Loucy (cell line): ENCODE measurements around the gene MAP1A.

ENCODE experiments used
- H2AFZ ChIP-seq: fragments of 200-600 bp; sonication (generic); 2 replicates; pipeline ENCODE4 v1.6.0; 2016; ENCODE audit warnings: antibody characterized with exemption, mild to moderate bottlenecking, low read length, moderate library complexity
- H3F3A ChIP-seq: fragments of 200-600 bp; 2 replicates; pipeline ENCODE4 v1.6.0; 2016; ENCODE audit warnings: antibody characterized with exemption, low read depth, mild to moderate bottlenecking
- H3K27me3 ChIP-seq: fragments of 200-600 bp; sonication (generic); 2 replicates; pipeline ENCODE4 v1.6.1; 2014; ENCODE audit warnings: low read length, mild to moderate bottlenecking; ENCODE audit not compliant: insufficient read depth, poor library complexity, severe bottlenecking
- H3K36me3 ChIP-seq: fragments of 200-600 bp; sonication (generic); 2 replicates; pipeline ENCODE4 v1.6.1; 2016; ENCODE audit warnings: low read length; ENCODE audit not compliant: insufficient read depth
- H3K4me1 ChIP-seq: fragments of 200-600 bp; sonication (generic); 2 replicates; pipeline ENCODE4 v1.5.1; 2014; ENCODE audit warnings: low read length, mild to moderate bottlenecking; ENCODE audit not compliant: insufficient read depth, poor library complexity, severe bottlenecking
- H3K4me2 ChIP-seq: fragments of 200-600 bp; sonication (generic); 2 replicates; pipeline ENCODE4 v1.6.0; 2014; ENCODE audit warnings: antibody characterized with exemption, low read length, low read depth, mild to moderate bottlenecking; ENCODE audit not compliant: poor library complexity, severe bottlenecking
- H3K4me3 ChIP-seq: fragments of 200-600 bp; sonication (generic); 2 replicates; pipeline ENCODE4 v1.5.1; 2014; ENCODE audit warnings: low read length, mild to moderate bottlenecking, mixed read lengths; ENCODE audit not compliant: poor library complexity, severe bottlenecking
- H3K79me2 ChIP-seq: fragments of 200-600 bp; sonication (generic); 2 replicates; pipeline ENCODE4 v1.6.1; 2014; ENCODE audit warnings: low read length; ENCODE audit not compliant: insufficient read depth
- H3K9ac ChIP-seq: fragments of 200-600 bp; sonication (generic); 2 replicates; pipeline ENCODE4 v1.6.0; 2014; ENCODE audit warnings: mild to moderate bottlenecking, low read depth, low read length, moderate library complexity; ENCODE audit not compliant: poor library complexity, severe bottlenecking
- H3K9me2 ChIP-seq: fragments of 200-600 bp; sonication (generic); replicated peaks from 2 replicates; pipeline ENCODE4 v1.6.1; 2016; ENCODE audit warnings: low read depth, low read length, mixed read lengths
- H3K9me3 ChIP-seq: fragments of 200-600 bp; sonication (generic); 2 replicates; pipeline ENCODE4 v1.6.1; 2014; ENCODE audit warnings: mild to moderate bottlenecking, antibody characterized with exemption, low read length, low read depth; ENCODE audit not compliant: insufficient read depth
- H4K20me1 ChIP-seq: fragments of 200-600 bp; sonication (generic); 2 replicates; pipeline ENCODE4 v1.6.0; 2014; ENCODE audit warnings: antibody characterized with exemption, low read length, mild to moderate bottlenecking; ENCODE audit not compliant: insufficient read depth, poor library complexity, severe bottlenecking
- CTCF ChIP-seq: fragments of 200-600 bp; sonication (generic); conservative IDR thresholded peaks from 2 replicates; pipeline ENCODE4 v1.5.1; 2014; ENCODE audit warnings: mild to moderate bottlenecking, antibody characterized with exemption, low read length
- EZH2phosphoT487 ChIP-seq: fragments of 200-600 bp; IDR thresholded peaks from 2 replicates; pipeline ENCODE4 v1.6.1; 2018; ENCODE audit warnings: antibody characterized with exemption, mild to moderate bottlenecking, moderate library complexity, borderline replicate concordance

MAP1A gene

GRCh38 chr15:43510200-43511011 is 7.0 kb upstream of the MAP1A start:
- no peaks in the 10 kb centered on the region for H3K27me3 ChIP-seq
- peak overlapping the region; percentile 86 for H3K9ac ChIP-seq
- no peak for TF ChIP-seq EZH2phosphoT487
- peak; percentile 30 for TF ChIP-seq CTCF
- peaks cover 16% of the 10 kb centered on the region for H3K79me2 ChIP-seq
- H3K36me3 ChIP-seq: no peaks in the 10 kb centered on the region
- H3K9me2 ChIP-seq: no peaks in the 10 kb centered on the region
- H2AFZ ChIP-seq: peak overlapping the region; percentile 97
- H3K4me2 ChIP-seq: peak overlapping the region; percentile 90
- peaks cover 40% of the 10 kb centered on the region for H3K4me1 ChIP-seq
- H3F3A ChIP-seq: no peaks in the 10 kb centered on the region
- no peaks in the 10 kb centered on the region for H4K20me1 ChIP-seq
- peak overlapping the region; percentile 93 for H3K4me3 ChIP-seq
- H3K9me3 ChIP-seq: no peaks in the 10 kb centered on the region

- peak overlapping the region; percentile 72 for H3K4me3 ChIP-seq
- no peaks in the 10 kb centered on the region for H3F3A ChIP-seq
- peaks cover 48% of the 10 kb centered on the region for H3K4me1 ChIP-seq
- no peaks in the 10 kb centered on the region for H3K9me3 ChIP-seq
- H3K9ac ChIP-seq: no peak overlapping the region
- H4K20me1 ChIP-seq: no peaks in the 10 kb centered on the region
- peak overlapping the region; percentile 90 for H3K4me2 ChIP-seq
- no peaks in the 10 kb centered on the region for H3K9me2 ChIP-seq
- no peak for TF ChIP-seq EZH2phosphoT487
- TF ChIP-seq CTCF: peak; percentile 48
- no peaks in the 10 kb centered on the region for H3K36me3 ChIP-seq
- peaks cover 16% of the 10 kb centered on the region for H3K79me2 ChIP-seq
- peak overlapping the region; percentile 52; the same call in 1 of the 2 replicates for H2AFZ ChIP-seq
- H3K27me3 ChIP-seq: no peaks in the 10 kb centered on the region
Observed at GRCh38 chr15:43511012-43511885, 6.2 kb upstream of the MAP1A start.

- Histone ChIP-seq H3F3A (no peaks in the 10 kb centered on the region), H3K9ac (peak overlapping the region; percentile 4), H3K27me3 (no peaks in the 10 kb centered on the region), H3K79me2 (peaks cover 12% of the 10 kb centered on the region), H2AFZ (0 out of 2 replicates have a peak overlapping the region, but pooled peaks have one; percentile 24), H3K4me3 (peak overlapping the region; percentile 34), H3K9me3 (no peaks in the 10 kb centered on the region), H4K20me1 (no peaks in the 10 kb centered on the region), H3K36me3 (no peaks in the 10 kb centered on the region), H3K4me2 (peak overlapping the region; percentile 50), H3K4me1 (peaks cover 61% of the 10 kb centered on the region), H3K9me2 (no peaks in the 10 kb centered on the region)
- TF ChIP-seq EZH2phosphoT487 (no peak), CTCF (no peak)
Observed at GRCh38 chr15:43513550-43513949, 3.9 kb upstream of the MAP1A start.
